HuH-7.5 (cell line): ENCODE results near the gene MCAM.
A peak's percentile ranks its signal among the peaks of the same experiment; 100 is the strongest.

Experiments used
- DNase-seq: peaks from one replicate; pipeline ENCODE4 v3.0.0; 2011; ENCODE audit warnings: low spot score

Gene MCAM

GRCh38 chr11:119345685-119346084 lies 28.8 kb upstream of the MCAM start:
- DNase-seq = no peak

- DNase-seq = no peak
Measured at GRCh38 chr11:119344291-119345010, 27.5 kb upstream of the MCAM start.

- no peak for DNase-seq
Measured at GRCh38 chr11:119343726-119344125, 26.8 kb upstream of the MCAM start.

GRCh38 chr11:119342362-119343130 lies 25.6 kb upstream of the MCAM start:
- no peak for DNase-seq

GRCh38 chr11:119342023-119342300 lies 25.0 kb upstream of the MCAM start:
- no peak for DNase-seq

GRCh38 chr11:119341222-119342022 lies 24.5 kb upstream of the MCAM start:
- DNase-seq = no peak

GRCh38 chr11:119340335-119341221 lies 23.6 kb upstream of the MCAM start, which contains the start of gene C1QTNF5:
Gene C1QTNF5 (minus strand): TSS chr11:119340883. CDS start chr11:119340397, 486 bp downstream.
- no peak for DNase-seq

GRCh38 chr11:119339589-119340334 lies 22.8 kb upstream of the MCAM start:
- peak; percentile 79 for DNase-seq

- no peak for DNase-seq
Measured at GRCh38 chr11:119338965-119339588, 22.1 kb upstream of the MCAM start.

- DNase-seq = peak; percentile 92
Measured at GRCh38 chr11:119338318-119338890, 21.5 kb upstream of the MCAM start.

GRCh38 chr11:119337581-119338317 lies 20.8 kb upstream of the MCAM start:
- DNase-seq = no peak

- DNase-seq = no peak
Measured at GRCh38 chr11:119336744-119337469, 20.0 kb upstream of the MCAM start.

GRCh38 chr11:119335655-119336543 lies 19.0 kb upstream of the MCAM start:
- DNase-seq = no peak

GRCh38 chr11:119335091-119335654 lies 18.2 kb upstream of the MCAM start:
- no peak for DNase-seq

- DNase-seq = peak; percentile 97
Measured at GRCh38 chr11:119334174-119334930, 17.4 kb upstream of the MCAM start, which contains the start of gene RNF26. Gene RNF26 (plus strand): TSS chr11:119334527. CDS start chr11:119335123, 596 bp downstream.

GRCh38 chr11:119332111-119332765 lies 15.3 kb upstream of the MCAM start:
- no peak for DNase-seq
